ENCODE results near the gene KCNE3. TPM values are rescaled to one million over a fixed set of nuclear protein-coding genes. Genes with fewer than 3 reads are reported as not detected.

KCNE3 gene
- total and polyA plus RNA-seq, 2 of the 13 experiments (the other 11 are each of a cell fraction or from before 2014, with no cell fraction given) = 0.33 to 2.2 TPM

- FAIRE-seq = no peak
- intact Hi-C loops (cut with micrococcal nuclease; ENCODE audit: unreplicated experiment) (no loop called here), in situ Hi-C loops (cut with HindIII; ENCODE audit: extremely low pct_ligation_motif_present, low pct_unique_long_range_greater_than_20kb) (no loop called here)
- ChIA-PET POLR2A (no interaction called here), CTCF (ENCODE audit: low intra/inter-chr PET ratio, low total read pairs) (no interaction called here)
- no peak for ATAC-seq
- WGBS (ENCODE audit: low lambda C conversion rate) = 0% methylated on average over 1 of the region's 1 CpG
- H3K9me3 ChIP-seq (ENCODE audit: low read length) = no peaks in the 10 kb centered on the region
- H3K4me2 ChIP-seq (ENCODE audit: low read depth, low read length) = no peak overlapping the region
- no peak overlapping the region for H3K27ac ChIP-seq (ENCODE audit: extremely low read length, insufficient read depth, low read length)
- no peak overlapping the region for H3K4me3 ChIP-seq (replicated peaks in 1 of 3; ENCODE audit: insufficient read depth in 1 of 3, low read depth in 2 of 3, low read length in 3 of 3)
- no peaks in the 10 kb centered on the region for H3K36me3 ChIP-seq (replicated peaks in 1 of 2; ENCODE audit: control insufficient read depth in 1 of 2, insufficient read depth in 2 of 2, low read length in 2 of 2)
- no peak overlapping the region for H2AFZ ChIP-seq (ENCODE audit: low read length)
- no peaks in the 10 kb centered on the region for H3K79me2 ChIP-seq (ENCODE audit: insufficient read depth, low read length)
- peaks cover 13% of the 10 kb centered on the region for H3K4me1 ChIP-seq (ENCODE audit: insufficient read depth, low read length)
- TF ChIP-seq RFX5 (IDR thresholded peaks at IDR 0.05; ENCODE audit: low read depth, low read length) (no peak), BHLHE40 (IDR thresholded peaks at IDR 0.05; ENCODE audit: low read length) (no peak)
- H3K27me3 ChIP-seq (ENCODE audit: control insufficient read depth in 1 of 2, insufficient read depth in 2 of 2, low read length in 2 of 2) = 0 out of 5 replicates have a peak, but pooled peaks cover 0 to 1% of the 10 kb centered on the region in 2 experiments
- no peaks in the 10 kb centered on the region for H4K20me1 ChIP-seq (ENCODE audit: insufficient read depth, low read length)
- no peak overlapping the region for H3K9ac ChIP-seq (ENCODE audit: insufficient read depth, low read depth, low read length)
- BruUV-seq (replicated peaks) = no TSS peak
- DNase-seq (ENCODE audit: low spot score) = no peak
Measured at GRCh38 chr11:74474316-74474715, 7.0 kb upstream of the KCNE3 start.

DNA sequence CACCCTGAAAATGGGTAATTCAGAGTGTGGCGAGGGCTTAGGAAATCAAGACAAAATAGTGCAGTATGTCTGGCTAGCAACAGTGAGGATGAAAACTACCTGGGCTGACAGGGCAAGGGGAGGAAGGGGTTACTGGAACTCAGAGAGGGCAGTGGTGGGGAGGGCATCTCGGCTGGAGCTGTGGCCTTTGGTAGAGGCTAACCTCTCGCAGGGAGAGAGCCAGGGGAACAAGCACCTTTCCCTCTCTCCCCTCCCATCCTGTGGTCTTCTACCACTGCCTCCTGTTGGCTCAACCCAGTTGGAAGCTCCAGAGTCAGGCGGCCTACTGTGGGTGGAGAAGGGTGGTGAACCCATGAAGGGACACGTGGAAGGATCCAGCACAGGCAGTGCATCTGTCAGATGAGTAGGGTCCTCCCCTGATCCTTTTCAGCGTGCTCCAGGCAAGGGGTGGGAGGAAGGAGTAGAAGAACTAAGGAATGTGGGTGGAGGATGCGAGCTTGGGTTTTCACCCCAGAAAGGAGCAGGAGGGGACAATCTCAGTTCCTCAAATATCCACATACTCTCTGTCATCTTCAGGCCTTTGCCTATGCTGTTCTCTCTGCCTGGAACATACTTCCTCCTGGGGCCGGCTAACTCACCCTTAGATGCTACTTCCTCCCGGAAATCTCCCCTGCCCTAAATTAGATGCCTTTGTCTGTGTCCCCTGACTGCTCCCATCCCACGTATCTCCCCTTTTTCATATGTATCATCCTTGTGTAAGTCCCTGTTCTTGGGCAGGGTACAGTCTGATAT, 6.2 kb upstream of the KCNE3 start:
- FAIRE-seq (no peak), DNase-seq (ENCODE audit: low spot score) (no peak), ATAC-seq (no peak)
- in situ Hi-C loops (cut with HindIII; ENCODE audit: extremely low pct_ligation_motif_present, low pct_unique_long_range_greater_than_20kb) = no loop called here
- Histone ChIP-seq H3K79me2 (ENCODE audit: insufficient read depth, low read length) (no peaks in the 10 kb centered on the region), H3K36me3 (replicated peaks in 1 of 2; ENCODE audit: control insufficient read depth in 1 of 2, insufficient read depth in 2 of 2, low read length in 2 of 2) (no peaks in the 10 kb centered on the region), H4K20me1 (ENCODE audit: insufficient read depth, low read length) (no peaks in the 10 kb centered on the region), H2AFZ (ENCODE audit: low read length) (no peak overlapping the region), H3K27me3 (ENCODE audit: control insufficient read depth in 1 of 2, insufficient read depth in 2 of 2, low read length in 2 of 2) (0 out of 5 replicates have a peak, but pooled peaks cover 0 to 1% of the 10 kb centered on the region in 2 experiments), H3K4me3 (replicated peaks in 1 of 3; ENCODE audit: insufficient read depth in 1 of 3, low read depth in 2 of 3, low read length in 3 of 3) (no peak overlapping the region), H3K4me2 (ENCODE audit: low read depth, low read length) (no peak overlapping the region), H3K9me3 (ENCODE audit: low read length) (no peaks in the 10 kb centered on the region), H3K27ac (ENCODE audit: extremely low read length, insufficient read depth, low read length) (no peak overlapping the region), H3K9ac (ENCODE audit: insufficient read depth, low read depth, low read length) (no peak overlapping the region), H3K4me1 (ENCODE audit: insufficient read depth, low read length) (peaks cover 6% of the 10 kb centered on the region; the same call in 1 of the 2 replicates)
- TF ChIP-seq NFIC (IDR thresholded peaks at IDR 0.05; ENCODE audit: low read length) = no peak
- TF ChIP-seq KDM5B (CRISPR knock-in tag; IDR thresholded peaks at IDR 0.05; ENCODE audit: borderline replicate concordance) = no peak
- no peak for TF ChIP-seq DRAP1 (CRISPR knock-in tag; IDR thresholded peaks at IDR 0.05)
- no peak for TF ChIP-seq NFRKB (IDR thresholded peaks at IDR 0.05)
- TF ChIP-seq ZNF839 (CRISPR knock-in tag; IDR thresholded peaks at IDR 0.05; ENCODE audit: borderline replicate concordance) = no peak
- no peak for TF ChIP-seq RFXAP (CRISPR knock-in tag; IDR thresholded peaks at IDR 0.05; ENCODE audit: borderline replicate concordance)
- no peak for TF ChIP-seq ZFP82 (CRISPR knock-in tag; IDR thresholded peaks at IDR 0.05; ENCODE audit: borderline replicate concordance)
- no peak for TF ChIP-seq SP2 (CRISPR knock-in tag; IDR thresholded peaks at IDR 0.05)
- no peak for TF ChIP-seq SP4 (CRISPR knock-in tag; IDR thresholded peaks at IDR 0.05)
- no peak for TF ChIP-seq ETV5 (CRISPR knock-in tag; IDR thresholded peaks at IDR 0.05; ENCODE audit: borderline replicate concordance)
- TF ChIP-seq ZNF557 (CRISPR knock-in tag; IDR thresholded peaks at IDR 0.05) = no peak
- no peak for TF ChIP-seq PAWR (CRISPR knock-in tag; IDR thresholded peaks at IDR 0.05; ENCODE audit: borderline replicate concordance)
- TF ChIP-seq HMGA1 (CRISPR knock-in tag; conservative IDR thresholded peaks at IDR 0.05) = no peak
- TF ChIP-seq PITX1 (CRISPR knock-in tag; IDR thresholded peaks at IDR 0.05) = no peak
- no peak for TF ChIP-seq DNMT3B (CRISPR knock-in tag; conservative IDR thresholded peaks at IDR 0.05)
- no peak for TF ChIP-seq TCF7 (IDR thresholded peaks at IDR 0.05; ENCODE audit: low read depth)
- no peak for TF ChIP-seq KAT7 (CRISPR knock-in tag; IDR thresholded peaks at IDR 0.05; ENCODE audit: borderline replicate concordance)
- WGBS (ENCODE audit: low lambda C conversion rate) = 32% methylated on average over 10 of the region's 10 CpGs
- POLR2A ChIA-PET = no interaction called here
- intact Hi-C loops (cut with micrococcal nuclease; ENCODE audit: unreplicated experiment) = no loop called here
- BruUV-seq (replicated peaks) = no TSS peak
- CTCF ChIA-PET (ENCODE audit: low intra/inter-chr PET ratio, low total read pairs) = no interaction called here

Measured in HepG2 (cell line).